ENCODE data around the gene PLCL1.

PLCL1 gene

DNA sequence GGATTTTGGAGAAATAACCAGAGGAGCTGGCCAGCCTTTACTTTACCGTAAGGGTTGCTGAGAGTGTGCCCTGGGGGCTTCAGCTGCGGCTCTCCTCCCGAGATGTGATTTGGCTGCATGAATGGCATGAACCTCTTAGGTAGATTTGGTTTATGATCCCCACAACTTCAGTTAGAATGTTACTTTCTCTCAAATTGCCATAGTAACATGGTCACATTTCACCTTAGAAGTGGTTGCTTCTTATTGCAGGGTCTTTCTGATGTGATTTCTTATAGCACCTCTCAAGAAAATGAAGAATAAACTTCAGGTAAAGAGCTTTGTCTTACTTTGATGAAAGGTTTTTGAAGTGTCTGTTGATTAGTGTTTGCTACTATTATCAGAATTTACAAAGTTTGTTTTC lies 5.6 kb downstream of the PLCL1 start:
- H3K27ac ChIP-seq: no peak overlapping the region
- TF ChIP-seq, protein P1, sequence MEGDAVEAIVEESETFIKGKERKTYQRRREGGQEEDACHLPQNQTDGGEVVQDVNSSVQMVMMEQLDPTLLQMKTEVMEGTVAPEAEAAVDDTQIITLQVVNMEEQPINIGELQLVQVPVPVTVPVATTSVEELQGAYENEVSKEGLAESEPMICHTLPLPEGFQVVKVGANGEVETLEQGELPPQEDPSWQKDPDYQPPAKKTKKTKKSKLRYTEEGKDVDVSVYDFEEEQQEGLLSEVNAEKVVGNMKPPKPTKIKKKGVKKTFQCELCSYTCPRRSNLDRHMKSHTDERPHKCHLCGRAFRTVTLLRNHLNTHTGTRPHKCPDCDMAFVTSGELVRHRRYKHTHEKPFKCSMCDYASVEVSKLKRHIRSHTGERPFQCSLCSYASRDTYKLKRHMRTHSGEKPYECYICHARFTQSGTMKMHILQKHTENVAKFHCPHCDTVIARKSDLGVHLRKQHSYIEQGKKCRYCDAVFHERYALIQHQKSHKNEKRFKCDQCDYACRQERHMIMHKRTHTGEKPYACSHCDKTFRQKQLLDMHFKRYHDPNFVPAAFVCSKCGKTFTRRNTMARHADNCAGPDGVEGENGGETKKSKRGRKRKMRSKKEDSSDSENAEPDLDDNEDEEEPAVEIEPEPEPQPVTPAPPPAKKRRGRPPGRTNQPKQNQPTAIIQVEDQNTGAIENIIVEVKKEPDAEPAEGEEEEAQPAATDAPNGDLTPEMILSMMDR (IDR thresholded peaks at IDR 0.05): no peak
- no peak for TF ChIP-seq ZFX (IDR thresholded peaks at IDR 0.05; ENCODE audit: borderline replicate concordance)

DNA sequence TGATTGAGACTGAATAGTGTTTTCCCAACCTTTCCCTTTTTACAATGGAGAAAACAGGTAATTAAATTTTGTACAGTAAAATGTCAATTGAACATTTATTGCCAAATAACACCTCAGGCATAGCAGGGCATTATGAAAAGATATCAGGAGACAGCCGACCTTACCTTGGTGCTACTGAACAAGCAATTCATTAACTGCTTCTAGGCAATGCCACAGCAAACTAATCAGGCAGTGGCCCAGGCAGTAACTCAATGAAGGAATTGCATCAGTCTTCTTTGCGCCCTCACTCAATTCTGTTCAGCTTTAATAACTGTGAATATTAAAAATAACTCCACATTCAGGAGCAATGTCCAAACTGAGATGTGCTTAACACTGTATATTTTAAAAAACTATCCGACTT lies 6.1 kb downstream of the PLCL1 start:
- no peak overlapping the region for H3K27ac ChIP-seq
- TF ChIP-seq, protein P1 (IDR thresholded peaks at IDR 0.05): no peak
- TF ChIP-seq ZFX (IDR thresholded peaks at IDR 0.05; ENCODE audit: borderline replicate concordance): no peak

DNA sequence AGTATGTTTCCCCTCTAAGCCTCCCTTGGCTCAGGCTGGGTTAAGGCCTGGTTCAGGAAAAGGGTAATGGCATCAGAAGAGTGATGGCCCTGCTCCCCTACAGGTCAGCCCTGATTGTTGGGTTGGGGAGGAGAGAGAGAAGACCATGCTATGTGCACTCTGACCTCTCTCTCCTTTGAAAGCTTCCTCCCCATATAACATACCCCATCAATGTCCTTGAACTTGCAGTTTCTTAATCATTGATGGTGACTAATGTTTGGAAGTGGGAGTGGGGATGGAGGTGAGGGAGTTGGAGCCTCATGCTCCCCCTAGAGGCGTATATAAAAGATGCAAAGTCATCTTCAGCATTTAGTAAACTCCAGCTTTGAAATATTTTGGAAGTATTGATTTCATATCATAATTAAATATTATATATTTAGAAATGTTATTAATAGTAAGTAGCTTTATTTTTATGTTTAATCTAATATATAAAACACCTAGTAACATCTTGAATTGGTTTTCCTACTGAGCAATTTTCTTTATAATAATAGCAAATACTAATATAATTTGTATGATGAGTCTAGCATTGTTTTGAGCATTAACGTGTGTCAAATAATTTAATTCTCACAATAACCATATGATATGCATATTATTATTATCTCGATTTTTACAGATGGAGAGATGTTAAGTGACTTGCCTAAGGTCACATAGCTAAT lies 8.8 kb downstream of the PLCL1 start:
- no peak for TF ChIP-seq ZFX (IDR thresholded peaks at IDR 0.05; ENCODE audit: borderline replicate concordance)
- TF ChIP-seq, protein P1 (IDR thresholded peaks at IDR 0.05): peak; percentile 86

DNA sequence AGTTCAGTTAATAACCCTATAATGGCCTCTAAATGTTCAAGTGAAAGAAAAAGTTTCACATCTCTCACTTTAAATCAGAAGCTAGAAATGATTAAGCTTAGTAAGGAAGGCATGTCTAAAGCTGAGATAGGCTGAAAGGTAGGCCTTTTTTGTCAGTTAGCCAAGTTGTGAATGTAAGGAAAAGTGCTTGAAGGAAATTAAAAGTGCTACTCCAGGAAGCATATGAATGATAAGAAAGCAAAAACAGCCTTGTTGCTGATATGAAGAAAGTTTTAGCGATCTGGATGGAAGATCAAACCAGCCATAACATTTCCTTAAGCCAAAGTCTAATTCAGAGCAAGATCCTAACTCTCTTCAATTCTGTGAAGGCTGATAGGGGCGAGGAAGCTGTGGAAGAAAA lies 10.1 kb downstream of the PLCL1 start:
- H3K27ac ChIP-seq: no peak overlapping the region

More for the DNA sequence above, 8.8 kb downstream of the PLCL1 start:
- H3K27ac ChIP-seq: no peak overlapping the region

DNA sequence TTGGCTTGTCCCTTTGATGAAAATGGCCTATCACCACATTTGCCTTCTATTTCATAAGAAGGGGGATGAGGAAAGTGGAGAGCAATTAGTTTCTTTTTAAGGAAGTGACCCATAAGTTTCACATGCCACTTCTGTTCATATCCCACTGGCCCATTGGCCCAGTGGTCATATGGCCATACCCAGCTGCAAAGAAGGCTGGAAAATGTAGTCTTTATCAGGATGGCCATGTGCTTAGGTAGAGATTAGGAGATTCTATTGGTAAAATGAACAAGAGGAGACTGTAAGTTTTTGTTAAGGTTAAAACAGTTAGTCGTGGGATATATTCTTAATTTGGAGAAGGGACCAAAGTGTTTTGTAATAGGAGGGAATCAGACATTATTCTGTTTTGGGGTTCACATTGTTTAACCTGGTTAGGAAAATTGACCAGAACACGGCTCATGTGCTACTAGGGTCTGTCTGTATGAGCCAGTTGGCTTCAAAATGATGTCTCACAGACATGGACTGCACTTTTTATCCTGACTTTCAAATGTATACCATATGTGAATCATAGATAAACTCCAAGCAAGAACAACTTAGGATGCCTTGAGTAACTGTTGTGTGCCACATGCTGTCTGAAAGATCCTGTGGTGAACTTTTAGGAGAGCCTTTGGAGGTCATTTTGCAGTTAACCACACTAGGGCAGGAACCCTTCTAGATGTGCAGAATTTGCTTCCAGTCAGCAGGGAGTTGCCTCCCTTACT lies 17.3 kb downstream of the PLCL1 start:
- TF ChIP-seq, protein P1 (IDR thresholded peaks at IDR 0.05): no peak
- no peak for TF ChIP-seq ZFX (IDR thresholded peaks at IDR 0.05; ENCODE audit: borderline replicate concordance)
- H3K27ac ChIP-seq: no peak overlapping the region

More for the DNA sequence above, 10.1 kb downstream of the PLCL1 start:
- TF ChIP-seq ZFX (IDR thresholded peaks at IDR 0.05; ENCODE audit: borderline replicate concordance): no peak
- TF ChIP-seq, protein P1 (IDR thresholded peaks at IDR 0.05): no peak

DNA sequence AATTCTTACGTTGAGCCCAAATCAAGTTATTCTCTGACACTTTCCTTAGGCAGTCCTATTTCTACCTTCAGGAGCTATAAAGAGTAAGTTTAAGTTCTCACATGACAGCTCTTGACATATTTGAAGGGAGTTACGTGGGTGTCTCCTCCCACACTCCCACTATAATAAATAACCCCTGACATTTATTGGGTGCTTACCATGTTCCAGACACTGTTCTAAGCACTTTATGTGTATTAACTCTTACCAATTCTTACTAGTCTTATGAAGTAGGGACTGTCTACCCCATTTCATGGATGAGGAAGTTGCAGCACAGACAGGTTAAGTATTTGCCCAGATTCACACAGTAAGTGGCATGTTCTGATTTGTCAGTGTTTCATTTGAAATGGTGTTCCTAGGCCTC lies 17.9 kb downstream of the PLCL1 start:
- TF ChIP-seq, protein P1 (IDR thresholded peaks at IDR 0.05): no peak
- no peak overlapping the region for H3K27ac ChIP-seq

DNA sequence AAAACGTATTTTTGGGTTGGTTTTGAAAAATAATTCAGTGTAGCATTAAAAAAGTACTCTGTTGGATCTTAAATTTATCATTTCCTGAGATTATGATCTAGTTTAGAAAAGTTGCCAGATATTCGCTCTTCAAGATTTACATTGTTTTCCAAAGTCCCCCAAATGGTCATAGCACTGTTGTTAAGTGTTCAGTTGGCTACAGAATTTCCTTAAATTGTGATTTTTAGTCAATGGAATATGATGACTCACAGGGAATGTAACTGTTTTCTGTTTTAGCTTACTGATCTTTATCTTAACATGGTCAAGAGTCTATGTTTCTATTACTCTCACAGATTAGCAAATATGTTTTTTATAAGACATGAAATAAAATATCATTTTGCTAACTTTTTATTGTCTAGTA lies 23.2 kb downstream of the PLCL1 start:
- no peak for TF ChIP-seq ZFX (IDR thresholded peaks at IDR 0.05; ENCODE audit: borderline replicate concordance)
- H3K27ac ChIP-seq: no peak overlapping the region

All from 22Rv1 (cell line).